Measurements from ENCODE around the gene OSBP2. TPM values are rescaled to one million over a fixed set of nuclear protein-coding genes. Genes with fewer than 3 reads are reported as not detected.
A peak's percentile ranks its signal among the peaks of the same experiment; 100 is the strongest.

OSBP2 gene
- total RNA-seq, 3 donors from 2014 or later: 0.96 to 4.6 (median 4.4) TPM

GRCh38 chr22:30856741-30857502, 162.2 kb downstream of the OSBP2 start:
- no peak overlapping the region for H3K4me3 ChIP-seq
- H3K27ac ChIP-seq: no peak overlapping the region
- H3K4me1 ChIP-seq: no peaks in the 10 kb centered on the region
- TF ChIP-seq CTCF (IDR thresholded peaks at IDR 0.05) (no peak), POLR2AphosphoS5 (IDR thresholded peaks at IDR 0.05) (no peak), POLR2A (IDR thresholded peaks at IDR 0.05) (no peak)
- intact Hi-C loops (cut with DNase I; ENCODE audit: low total_unique reads): no loop called here
- no peaks in the 10 kb centered on the region for H3K36me3 ChIP-seq
- peak in 1 of 2 donors; percentile 28 for DNase-seq (ENCODE audit: low spot score in 2 of 2)
- H3K27me3 ChIP-seq: no peaks in the 10 kb centered on the region
- H3K9me3 ChIP-seq: peaks cover 0 to 10% of the 10 kb centered on the region in 2 donors

GRCh38 chr22:30857791-30858190, 163.1 kb downstream of the OSBP2 start:
- no peak overlapping the region for H3K27ac ChIP-seq
- no peaks in the 10 kb centered on the region for H3K36me3 ChIP-seq
- H3K27me3 ChIP-seq: no peaks in the 10 kb centered on the region
- intact Hi-C loops (cut with DNase I; ENCODE audit: low total_unique reads): no loop called here
- DNase-seq (ENCODE audit: low spot score in 2 of 2): peak in 1 of 2 donors; percentile 37
- no peaks in the 10 kb centered on the region for H3K4me1 ChIP-seq
- no peak overlapping the region for H3K4me3 ChIP-seq
- H3K9me3 ChIP-seq: peaks cover 0 to 6% of the 10 kb centered on the region in 2 donors
- TF ChIP-seq POLR2A (IDR thresholded peaks at IDR 0.05) (no peak), CTCF (IDR thresholded peaks at IDR 0.05) (no peak), POLR2AphosphoS5 (IDR thresholded peaks at IDR 0.05) (no peak)

- Histone ChIP-seq H3K36me3 (no peaks in the 10 kb centered on the region), H3K27ac (no peak overlapping the region), H3K9me3 (no peaks in the 10 kb centered on the region), H3K27me3 (no peaks in the 10 kb centered on the region), H3K4me1 (no peaks in the 10 kb centered on the region), H3K4me3 (no peak overlapping the region)
- peak in 1 of 2 donors; percentile 49 for DNase-seq (ENCODE audit: low spot score in 2 of 2)
- intact Hi-C loops (cut with DNase I; ENCODE audit: low total_unique reads): no loop called here
- TF ChIP-seq POLR2A (IDR thresholded peaks at IDR 0.05) (no peak), POLR2AphosphoS5 (IDR thresholded peaks at IDR 0.05) (no peak), CTCF (IDR thresholded peaks at IDR 0.05) (no peak)
These were observed 164.5 kb downstream of the OSBP2 start for GRCh38 chr22:30858976-30859713.

- intact Hi-C loops (cut with DNase I; ENCODE audit: low total_unique reads): no loop called here
- H3K9me3 ChIP-seq: no peaks in the 10 kb centered on the region
- H3K27ac ChIP-seq: no peak overlapping the region
- H3K4me3 ChIP-seq: no peak overlapping the region
- H3K27me3 ChIP-seq: no peaks in the 10 kb centered on the region
- H3K36me3 ChIP-seq: no peaks in the 10 kb centered on the region
- H3K4me1 ChIP-seq: no peaks in the 10 kb centered on the region
- peak in 1 of 2 donors; percentile 37 for DNase-seq (ENCODE audit: low spot score in 2 of 2)
- TF ChIP-seq CTCF (IDR thresholded peaks at IDR 0.05) (no peak), POLR2AphosphoS5 (IDR thresholded peaks at IDR 0.05) (no peak), POLR2A (IDR thresholded peaks at IDR 0.05) (no peak)
These were observed 165.0 kb downstream of the OSBP2 start for GRCh38 chr22:30859714-30860095.

Data from breast epithelium (tissue), 4 donors.